ENCODE measurements around the gene ROMO1.
A peak's percentile ranks its signal among the peaks of the same experiment; 100 is the strongest.

The ROMO1 gene

DNA sequence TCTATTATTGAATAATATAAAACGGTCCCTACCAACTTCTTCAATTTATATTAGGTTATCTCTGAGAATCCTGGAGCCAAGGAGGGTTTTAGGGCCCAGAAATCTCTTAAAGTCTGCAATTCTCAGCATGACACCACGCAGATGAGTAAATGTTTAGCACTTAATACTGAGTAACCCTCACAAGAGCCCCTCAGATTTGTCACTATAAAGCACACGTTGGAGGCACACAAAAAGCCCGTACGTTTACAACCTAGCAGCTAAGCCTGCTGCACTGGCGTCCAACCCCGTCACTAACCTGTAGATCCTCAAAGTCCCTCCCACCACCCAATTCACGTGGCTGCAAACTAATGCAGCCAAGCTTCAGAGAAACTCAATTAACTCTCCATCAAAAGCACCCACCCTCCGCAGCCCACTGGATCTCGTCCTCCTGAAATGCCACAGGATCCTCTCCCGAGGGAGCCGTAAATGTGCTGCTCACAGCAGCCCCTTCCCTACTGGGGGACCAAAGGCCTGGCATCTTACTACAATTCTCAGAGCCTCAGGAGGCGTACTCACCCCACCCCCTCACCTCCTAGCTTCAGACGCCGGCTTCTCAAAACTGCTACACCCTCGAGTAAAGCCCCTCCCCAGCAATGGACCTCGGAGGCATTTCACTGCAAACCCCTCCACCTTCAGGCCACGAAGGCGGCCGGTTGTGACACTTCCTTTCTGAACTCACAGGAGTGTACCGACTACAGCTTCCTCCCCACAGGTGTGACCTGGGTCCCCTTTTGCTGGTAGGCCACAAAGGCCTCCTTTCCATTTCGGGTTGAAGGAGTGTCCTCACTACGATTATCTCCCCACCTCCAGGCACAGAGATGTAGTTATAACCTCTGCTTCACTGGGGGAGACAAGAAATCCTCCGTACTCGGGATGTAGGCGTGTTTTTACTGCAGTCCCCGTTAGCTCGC lies 35.4 kb upstream of the ROMO1 start (continued):
- TF ChIP-seq ELK4 (IDR thresholded peaks at IDR 0.05; ENCODE audit: borderline replicate concordance, low read depth, low read length) (no peak), ZNF211 (tag by site-specific recombination; IDR thresholded peaks at IDR 0.05; ENCODE audit: low read depth) (no peak), ZFP37 (tag by site-specific recombination; IDR thresholded peaks at IDR 0.05) (no peak), KLF10 (tag by site-specific recombination; IDR thresholded peaks at IDR 0.05) (no peak), ZNF660 (tag by site-specific recombination; IDR thresholded peaks at IDR 0.05) (no peak), ZNF600 (tag by site-specific recombination; IDR thresholded peaks at IDR 0.05) (peak; percentile 86; the same call in 1 of the 2 replicates), ZNF350 (tag by site-specific recombination; IDR thresholded peaks at IDR 0.05) (no peak), ZNF433 (tag by site-specific recombination; IDR thresholded peaks at IDR 0.05; ENCODE audit: low read depth) (0 out of 2 replicates have a peak, but pooled peaks have one; percentile 6), ZNF132 (tag by site-specific recombination; IDR thresholded peaks at IDR 0.05; ENCODE audit: borderline replicate concordance) (no peak), ZNF114 (tag by site-specific recombination; IDR thresholded peaks at IDR 0.05) (no peak), SETDB1 (IDR thresholded peaks at IDR 0.05; ENCODE audit: insufficient read length, low read length) (no peak), ZNF169 (tag by site-specific recombination; IDR thresholded peaks at IDR 0.05) (no peak), ZNF266 (tag by site-specific recombination; IDR thresholded peaks at IDR 0.05; ENCODE audit: low read depth) (no peak), ZNF580 (tag by site-specific recombination; IDR thresholded peaks at IDR 0.05) (no peak), ZNF707 (tag by site-specific recombination; IDR thresholded peaks at IDR 0.05) (no peak), ZNF394 (tag by site-specific recombination; IDR thresholded peaks at IDR 0.05; ENCODE audit: borderline replicate concordance) (no peak), ZNF777 (tag by site-specific recombination; IDR thresholded peaks at IDR 0.05; ENCODE audit: borderline replicate concordance) (no peak), ZNF561 (tag by site-specific recombination; IDR thresholded peaks at IDR 0.05; ENCODE audit: borderline replicate concordance) (no peak), ZNF701 (tag by site-specific recombination; IDR thresholded peaks at IDR 0.05) (no peak), IKZF3 (tag by site-specific recombination; IDR thresholded peaks at IDR 0.05) (0 out of 2 replicates have a peak, but pooled peaks have one; percentile 33), ZBTB17 (tag by site-specific recombination; IDR thresholded peaks at IDR 0.05) (no peak), ZFP41 (tag by site-specific recombination; IDR thresholded peaks at IDR 0.05; ENCODE audit: borderline replicate concordance) (no peak), HOXA7 (CRISPR knock-in tag; IDR thresholded peaks at IDR 0.05; ENCODE audit: borderline replicate concordance) (no peak), WT1 (tag by site-specific recombination; IDR thresholded peaks at IDR 0.05) (peak; percentile 53), YY2 (tag by site-specific recombination; IDR thresholded peaks at IDR 0.05) (no peak), ZNF214 (tag by site-specific recombination; IDR thresholded peaks at IDR 0.05; ENCODE audit: borderline replicate concordance) (no peak), ZNF785 (tag by site-specific recombination; IDR thresholded peaks at IDR 0.05) (no peak), ZNF624 (tag by site-specific recombination; IDR thresholded peaks at IDR 0.05) (no peak)
- TF ChIP-seq, protein P1, sequence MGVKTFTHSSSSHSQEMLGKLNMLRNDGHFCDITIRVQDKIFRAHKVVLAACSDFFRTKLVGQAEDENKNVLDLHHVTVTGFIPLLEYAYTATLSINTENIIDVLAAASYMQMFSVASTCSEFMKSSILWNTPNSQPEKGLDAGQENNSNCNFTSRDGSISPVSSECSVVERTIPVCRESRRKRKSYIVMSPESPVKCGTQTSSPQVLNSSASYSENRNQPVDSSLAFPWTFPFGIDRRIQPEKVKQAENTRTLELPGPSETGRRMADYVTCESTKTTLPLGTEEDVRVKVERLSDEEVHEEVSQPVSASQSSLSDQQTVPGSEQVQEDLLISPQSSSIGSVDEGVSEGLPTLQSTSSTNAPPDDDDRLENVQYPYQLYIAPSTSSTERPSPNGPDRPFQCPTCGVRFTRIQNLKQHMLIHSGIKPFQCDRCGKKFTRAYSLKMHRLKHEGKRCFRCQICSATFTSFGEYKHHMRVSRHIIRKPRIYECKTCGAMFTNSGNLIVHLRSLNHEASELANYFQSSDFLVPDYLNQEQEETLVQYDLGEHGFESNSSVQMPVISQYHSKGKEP (tag by site-specific recombination; IDR thresholded peaks at IDR 0.05), result peak; percentile 60
- TF ChIP-seq, protein P2, sequence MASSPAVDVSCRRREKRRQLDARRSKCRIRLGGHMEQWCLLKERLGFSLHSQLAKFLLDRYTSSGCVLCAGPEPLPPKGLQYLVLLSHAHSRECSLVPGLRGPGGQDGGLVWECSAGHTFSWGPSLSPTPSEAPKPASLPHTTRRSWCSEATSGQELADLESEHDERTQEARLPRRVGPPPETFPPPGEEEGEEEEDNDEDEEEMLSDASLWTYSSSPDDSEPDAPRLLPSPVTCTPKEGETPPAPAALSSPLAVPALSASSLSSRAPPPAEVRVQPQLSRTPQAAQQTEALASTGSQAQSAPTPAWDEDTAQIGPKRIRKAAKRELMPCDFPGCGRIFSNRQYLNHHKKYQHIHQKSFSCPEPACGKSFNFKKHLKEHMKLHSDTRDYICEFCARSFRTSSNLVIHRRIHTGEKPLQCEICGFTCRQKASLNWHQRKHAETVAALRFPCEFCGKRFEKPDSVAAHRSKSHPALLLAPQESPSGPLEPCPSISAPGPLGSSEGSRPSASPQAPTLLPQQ (tag by site-specific recombination; IDR thresholded peaks at IDR 0.05), result 0 out of 2 replicates have a peak, but pooled peaks have one; percentile 9
- TF ChIP-seq, protein P3, sequence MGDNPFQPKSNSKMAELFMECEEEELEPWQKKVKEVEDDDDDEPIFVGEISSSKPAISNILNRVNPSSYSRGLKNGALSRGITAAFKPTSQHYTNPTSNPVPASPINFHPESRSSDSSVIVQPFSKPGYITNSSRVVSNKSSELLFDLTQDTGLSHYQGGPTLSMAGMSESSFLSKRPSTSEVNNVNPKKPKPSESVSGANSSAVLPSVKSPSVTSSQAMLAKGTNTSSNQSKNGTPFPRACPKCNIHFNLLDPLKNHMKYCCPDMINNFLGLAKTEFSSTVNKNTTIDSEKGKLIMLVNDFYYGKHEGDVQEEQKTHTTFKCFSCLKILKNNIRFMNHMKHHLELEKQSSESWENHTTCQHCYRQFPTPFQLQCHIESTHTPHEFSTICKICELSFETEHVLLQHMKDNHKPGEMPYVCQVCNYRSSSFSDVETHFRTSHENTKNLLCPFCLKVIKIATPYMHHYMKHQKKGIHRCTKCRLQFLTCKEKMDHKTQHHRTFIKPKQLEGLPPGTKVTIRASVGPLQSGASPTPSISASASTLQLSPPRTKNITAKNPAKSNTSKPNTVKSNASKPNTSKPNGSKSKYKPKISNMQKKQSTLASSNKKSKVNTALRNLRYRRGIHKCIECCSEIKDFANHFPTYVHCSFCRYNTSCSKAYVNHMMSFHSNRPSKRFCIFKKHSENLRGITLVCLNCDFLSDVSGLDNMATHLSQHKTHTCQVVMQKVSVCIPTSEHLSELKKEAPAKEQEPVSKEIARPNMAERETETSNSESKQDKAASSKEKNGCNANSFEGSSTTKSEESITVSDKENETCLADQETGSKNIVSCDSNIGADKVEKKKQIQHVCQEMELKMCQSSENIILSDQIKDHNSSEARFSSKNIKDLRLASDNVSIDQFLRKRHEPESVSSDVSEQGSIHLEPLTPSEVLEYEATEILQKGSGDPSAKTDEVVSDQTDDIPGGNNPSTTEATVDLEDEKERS (tag by site-specific recombination; IDR thresholded peaks at IDR 0.05), result no peak
